T1000 (cell line): ENCODE measurements around the gene XPR1.
A peak's percentile ranks its signal among the peaks of the same experiment; 100 is the strongest.

Source experiments
- DNase-seq: peaks from one replicate; lab custom pipeline; 2025; ENCODE audit warnings: mixed read lengths; lab: John Stamatoyannopoulos, UW

The XPR1 gene

GRCh38 chr1:180892272-180892671, 260.4 kb downstream of the XPR1 start:
- no peak for DNase-seq

- DNase-seq: no peak
Observed at GRCh38 chr1:180892675-180893074, 260.9 kb downstream of the XPR1 start.

- no peak for DNase-seq
Observed at GRCh38 chr1:180893614-180894013, 261.8 kb downstream of the XPR1 start.

- DNase-seq: no peak
Observed at GRCh38 chr1:180896161-180896560, 264.3 kb downstream of the XPR1 start.

- DNase-seq: no peak
Observed at GRCh38 chr1:180898441-180899219, 266.8 kb downstream of the XPR1 start.

- no peak for DNase-seq
Observed at GRCh38 chr1:180899262-180899661, 267.4 kb downstream of the XPR1 start.

GRCh38 chr1:180901076-180901990, 269.5 kb downstream of the XPR1 start:
- no peak for DNase-seq

GRCh38 chr1:180902541-180902940, 270.7 kb downstream of the XPR1 start:
- no peak for DNase-seq

GRCh38 chr1:180905927-180906326, 274.1 kb downstream of the XPR1 start:
- DNase-seq: no peak

GRCh38 chr1:180906511-180906910, 274.7 kb downstream of the XPR1 start:
- DNase-seq: no peak

GRCh38 chr1:180907313-180908055, 275.7 kb downstream of the XPR1 start:
- no peak for DNase-seq

- no peak for DNase-seq
Observed at GRCh38 chr1:180908074-180908765, 276.4 kb downstream of the XPR1 start.

GRCh38 chr1:180909005-180909414, 277.2 kb downstream of the XPR1 start:
- no peak for DNase-seq

- DNase-seq: no peak
Observed at GRCh38 chr1:180909462-180909976, 277.7 kb downstream of the XPR1 start.

- DNase-seq: no peak
Observed at GRCh38 chr1:180911640-180912191, 279.9 kb downstream of the XPR1 start.

GRCh38 chr1:180912211-180912800, 280.5 kb downstream of the XPR1 start:
- DNase-seq: peak; percentile 24

GRCh38 chr1:180912801-180913565, 281.2 kb downstream of the XPR1 start, which contains the start of gene KIAA1614:
Gene KIAA1614, plus strand, starts transcription at chr1:180912897. Its CDS starts 347 bp downstream, at chr1:180913244.
- DNase-seq: no peak

- DNase-seq: no peak
Observed at GRCh38 chr1:180915426-180915965, 283.7 kb downstream of the XPR1 start.

GRCh38 chr1:180916012-180916770, 284.4 kb downstream of the XPR1 start:
- no peak for DNase-seq
